Activated CD4-positive, alpha-beta T cell treated with anti-CD3 and anti-CD28 coated beads for 48 hours (primary cell): ENCODE results near the gene GNAI2.
"Not testable (repeated sequence)": the region's sequence is repeated elsewhere in the genome, so short reads cannot be mapped to it uniquely, and the experiment has no call there.

ENCODE experiments used
- DNase-seq: peaks from one replicate; pipeline ENCODE4 v3.0.0-alpha.2; 2020

The GNAI2 gene

GRCh38 chr3:50248387-50248786 lies 12.4 kb downstream of the GNAI2 start:
- no peak for DNase-seq

- DNase-seq = no peak
Observed at GRCh38 chr3:50249457-50249856, 13.5 kb downstream of the GNAI2 start.

GRCh38 chr3:50250514-50250913 lies 14.5 kb downstream of the GNAI2 start:
- no peak for DNase-seq

GRCh38 chr3:50251220-50251619 lies 15.2 kb downstream of the GNAI2 start:
- DNase-seq = peak; percentile 74

GRCh38 chr3:50254577-50255250 lies 18.7 kb downstream of the GNAI2 start:
- DNase-seq = no peak

- no peak for DNase-seq
Observed at GRCh38 chr3:50255251-50255615, 19.2 kb downstream of the GNAI2 start.

GRCh38 chr3:50256978-50257890 lies 21.2 kb downstream of the GNAI2 start:
- peak; percentile 66 for DNase-seq

- no peak for DNase-seq
Observed at GRCh38 chr3:50258029-50258680, 22.2 kb downstream of the GNAI2 start.

GRCh38 chr3:50258979-50259378 lies 23.0 kb downstream of the GNAI2 start:
- no peak for DNase-seq

- DNase-seq = no peak
Observed at GRCh38 chr3:50259432-50260026, 23.5 kb downstream of the GNAI2 start.

GRCh38 chr3:50260027-50260941 lies 24.3 kb downstream of the GNAI2 start:
- peak; percentile 89 for DNase-seq

- DNase-seq = no peak
Observed at GRCh38 chr3:50260942-50261441, 25.0 kb downstream of the GNAI2 start.

- no peak for DNase-seq
Observed at GRCh38 chr3:50261505-50261904, 25.5 kb downstream of the GNAI2 start.

- not testable (repeated sequence) for DNase-seq
Observed at GRCh38 chr3:50262200-50262599, 26.2 kb downstream of the GNAI2 start.

- no peak for DNase-seq
Observed at GRCh38 chr3:50262778-50263177, 26.8 kb downstream of the GNAI2 start.

- DNase-seq = no peak
Observed at GRCh38 chr3:50263478-50264382, 27.7 kb downstream of the GNAI2 start.

- DNase-seq = no peak
Observed at GRCh38 chr3:50264383-50264963, 28.5 kb downstream of the GNAI2 start.

- no peak for DNase-seq
Observed at GRCh38 chr3:50264964-50265485, 29.0 kb downstream of the GNAI2 start.

- DNase-seq = no peak
Observed at GRCh38 chr3:50265571-50265970, 29.6 kb downstream of the GNAI2 start.

GRCh38 chr3:50266017-50266416 lies 30.0 kb downstream of the GNAI2 start:
- DNase-seq = no peak
